Activated naive CD4-positive, alpha-beta T cell treated with Interleukin-2 at 50 U/mL for 16 hours (primary cell): Measurements from ENCODE around the gene NRXN3.

Experiments used
- DNase-seq: peaks from one replicate; pipeline ENCODE4 v3.0.0-alpha.2; 2020

NRXN3 gene

GRCh38 chr14:78175412-78175811 lies 5.2 kb downstream of the NRXN3 start:
- no peak for DNase-seq

GRCh38 chr14:78178071-78178470 lies 7.9 kb downstream of the NRXN3 start:
- DNase-seq = no peak

GRCh38 chr14:78178971-78179370 lies 8.8 kb downstream of the NRXN3 start:
- DNase-seq = no peak

GRCh38 chr14:78181270-78181669 lies 11.1 kb downstream of the NRXN3 start:
- DNase-seq = no peak

GRCh38 chr14:78182722-78183121 lies 12.5 kb downstream of the NRXN3 start:
- no peak for DNase-seq

GRCh38 chr14:78184157-78184556 lies 14.0 kb downstream of the NRXN3 start:
- no peak for DNase-seq

GRCh38 chr14:78186277-78186676 lies 16.1 kb downstream of the NRXN3 start:
- DNase-seq = no peak

GRCh38 chr14:78188882-78189281 lies 18.7 kb downstream of the NRXN3 start:
- DNase-seq = no peak

- no peak for DNase-seq
Observed at GRCh38 chr14:78195431-78195830, 25.3 kb downstream of the NRXN3 start.

GRCh38 chr14:78196323-78196722 lies 26.1 kb downstream of the NRXN3 start:
- no peak for DNase-seq

GRCh38 chr14:78197051-78197450 lies 26.9 kb downstream of the NRXN3 start:
- no peak for DNase-seq

- no peak for DNase-seq
Observed at GRCh38 chr14:78202163-78202562, 32.0 kb downstream of the NRXN3 start.

GRCh38 chr14:78202976-78203375 lies 32.8 kb downstream of the NRXN3 start:
- DNase-seq = no peak

- no peak for DNase-seq
Observed at GRCh38 chr14:78207414-78207813, 37.2 kb downstream of the NRXN3 start.

GRCh38 chr14:78220273-78220672 lies 50.1 kb downstream of the NRXN3 start:
- no peak for DNase-seq

GRCh38 chr14:78222746-78223145 lies 52.6 kb downstream of the NRXN3 start:
- no peak for DNase-seq

- DNase-seq = no peak
Observed at GRCh38 chr14:78227248-78228077, 57.3 kb downstream of the NRXN3 start.

- no peak for DNase-seq
Observed at GRCh38 chr14:78228702-78229327, 58.6 kb downstream of the NRXN3 start.

GRCh38 chr14:78232231-78233000 lies 62.2 kb downstream of the NRXN3 start:
- no peak for DNase-seq

GRCh38 chr14:78238141-78238540 lies 68.0 kb downstream of the NRXN3 start:
- DNase-seq = no peak

GRCh38 chr14:78240567-78240966 lies 70.4 kb downstream of the NRXN3 start:
- no peak for DNase-seq

GRCh38 chr14:78242086-78242485 lies 71.9 kb downstream of the NRXN3 start:
- DNase-seq = no peak

GRCh38 chr14:78243187-78243586 lies 73.0 kb downstream of the NRXN3 start:
- DNase-seq = no peak

- no peak for DNase-seq
Observed at GRCh38 chr14:78245238-78245637, 75.1 kb downstream of the NRXN3 start.
